Stimulated activated naive CD8-positive, alpha-beta T cell treated with anti-CD3 and anti-CD28 coated beads, Interleukin-15, Interleukin-2, amounts not matched to agents 100 ng/mL and 50 ng/mL, for 24 hours (primary cell): ENCODE measurements around the gene KCNE3.

Experiments
- H3K27ac Mint-ChIP-seq: one replicate; pipeline ENCODE4 v1.8.0; 2021; ENCODE audit warnings: mild to moderate bottlenecking, mixed read lengths
- H3K27me3 Mint-ChIP-seq: one replicate; pipeline ENCODE4 v1.8.0; 2021; ENCODE audit warnings: mixed read lengths
- H3K36me3 Mint-ChIP-seq: one replicate; pipeline ENCODE4 v1.8.0; 2021; ENCODE audit warnings: low read depth, mixed read lengths
- H3K4me1 Mint-ChIP-seq: one replicate; pipeline ENCODE4 v1.8.0; 2021; ENCODE audit warnings: low read depth, mixed read lengths
- H3K4me3 Mint-ChIP-seq: one replicate; pipeline ENCODE4 v1.8.0; 2021; ENCODE audit warnings: mild to moderate bottlenecking, mixed read lengths
- H3K9me3 Mint-ChIP-seq: one replicate; pipeline ENCODE4 v1.8.0; 2021; ENCODE audit warnings: mixed read lengths

The KCNE3 gene, protein sequence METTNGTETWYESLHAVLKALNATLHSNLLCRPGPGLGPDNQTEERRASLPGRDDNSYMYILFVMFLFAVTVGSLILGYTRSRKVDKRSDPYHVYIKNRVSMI

DNA sequence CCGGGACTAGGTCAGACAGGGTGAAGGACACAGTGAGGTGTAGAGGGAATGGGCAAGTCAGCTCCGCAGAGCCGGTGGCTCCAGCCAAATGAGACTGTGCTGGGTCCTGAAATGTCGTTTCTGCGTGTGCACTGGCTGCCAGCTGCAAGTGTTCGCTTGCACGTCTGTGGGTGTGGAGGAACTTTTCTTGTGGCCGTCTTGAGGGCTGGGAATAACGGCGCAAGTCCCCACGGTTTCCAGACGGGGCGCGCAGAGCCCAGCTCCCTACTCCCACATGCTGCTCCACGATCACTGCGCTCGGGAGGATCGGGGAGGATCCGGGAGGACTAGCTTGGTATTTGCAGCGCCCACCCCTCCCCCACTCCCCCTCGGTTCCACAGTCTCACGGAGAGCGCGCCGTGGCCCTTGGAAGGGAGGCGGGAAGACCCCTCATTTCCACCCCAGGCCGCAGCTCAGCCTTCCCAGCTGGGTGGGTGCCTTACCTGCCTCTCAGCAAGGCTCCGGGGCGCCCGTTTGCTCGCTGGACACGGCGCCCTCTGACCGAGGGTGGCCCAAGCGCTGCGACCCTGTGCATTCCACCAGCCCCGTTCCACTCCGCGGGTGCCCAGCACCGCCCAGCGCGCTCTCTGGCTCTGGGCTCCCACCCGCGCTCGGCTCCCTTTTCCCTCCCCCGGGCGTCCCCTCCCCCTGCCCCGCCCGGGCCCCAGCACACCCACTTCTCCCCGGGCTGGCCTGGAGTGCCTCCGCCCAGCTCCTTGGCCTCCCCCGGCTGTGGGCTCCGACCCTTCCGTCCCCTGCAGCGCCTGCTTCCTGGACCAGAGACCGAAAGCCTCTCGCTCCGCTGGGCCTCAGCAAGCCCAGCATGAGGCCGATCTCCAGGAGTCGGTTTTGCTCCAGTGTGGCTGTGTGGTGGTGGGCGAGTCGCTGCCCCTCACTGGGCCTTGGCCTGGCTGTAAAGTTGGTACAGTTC is at the start of gene KCNE3:
KCNE3 (minus strand) TSS at position 634 of the 970 bp plus-strand sequence. CDS start 9,986 bp downstream, outside the sequence.
- H3K4me3 Mint-ChIP-seq = peak within 1 kb of the TSS; percentile 14

DNA sequence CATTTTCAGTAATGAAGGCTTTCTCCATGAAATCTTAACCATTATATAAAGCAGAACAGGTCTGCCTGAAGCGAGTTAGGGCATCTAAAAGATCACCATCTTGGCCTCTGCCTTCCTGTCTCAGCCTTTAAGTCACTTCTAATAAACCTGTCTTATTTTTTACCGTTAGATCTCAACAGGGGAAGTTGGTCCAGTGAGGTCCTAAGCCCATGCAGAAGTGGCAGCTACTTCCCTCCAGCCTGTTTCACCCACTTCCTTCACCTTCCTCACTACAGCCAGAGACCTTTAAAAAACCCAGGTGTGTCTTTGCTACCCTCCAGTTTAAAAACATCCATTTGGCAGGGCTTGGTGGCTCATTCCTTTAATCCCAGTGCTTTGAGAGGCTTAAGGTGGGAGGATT is 40.2 kb upstream of the KCNE3 start:
- Mint-ChIP-seq H3K27me3 (peaks cover 4% of the 10 kb centered on the region), H3K4me1 (no peaks in the 10 kb centered on the region), H3K36me3 (no peaks in the 10 kb centered on the region), H3K4me3 (no peak overlapping the region), H3K9me3 (peaks cover 6% of the 10 kb centered on the region), H3K27ac (no peak overlapping the region)

More for the DNA sequence above, at the start of gene KCNE3:
- Mint-ChIP-seq H3K27ac (no peak within 1 kb of the TSS), H3K9me3 (no peaks in the 10 kb centered on the region), H3K4me1 (peaks cover 12% of the 10 kb centered on the region), H3K27me3 (peaks cover 46% of the 10 kb centered on the region), H3K36me3 (no peaks in the 10 kb centered on the region)

DNA sequence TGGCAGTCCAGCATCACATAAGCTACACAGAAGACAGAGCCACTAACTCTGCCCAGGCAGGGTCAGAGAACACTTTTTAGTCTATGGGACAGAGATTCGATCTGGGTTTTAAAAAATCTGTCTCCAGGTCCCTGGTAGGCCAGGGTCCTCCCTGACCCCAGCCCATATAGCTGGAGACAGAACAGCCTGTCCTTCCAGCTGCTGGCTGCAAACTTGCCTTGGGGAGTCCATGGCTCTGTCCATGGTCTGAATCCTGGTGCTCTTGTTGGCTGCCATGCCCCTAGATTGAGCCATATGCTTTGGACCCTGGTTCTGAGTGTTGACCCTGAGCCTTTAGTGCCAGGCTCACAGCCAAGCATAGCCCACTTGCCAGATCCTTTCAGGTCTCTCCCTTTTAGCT is 39.5 kb upstream of the KCNE3 start:
- Mint-ChIP-seq H3K27me3 (no peaks in the 10 kb centered on the region), H3K27ac (no peak overlapping the region), H3K4me1 (no peaks in the 10 kb centered on the region), H3K36me3 (peaks cover 3% of the 10 kb centered on the region), H3K4me3 (no peak overlapping the region), H3K9me3 (no peaks in the 10 kb centered on the region)

DNA sequence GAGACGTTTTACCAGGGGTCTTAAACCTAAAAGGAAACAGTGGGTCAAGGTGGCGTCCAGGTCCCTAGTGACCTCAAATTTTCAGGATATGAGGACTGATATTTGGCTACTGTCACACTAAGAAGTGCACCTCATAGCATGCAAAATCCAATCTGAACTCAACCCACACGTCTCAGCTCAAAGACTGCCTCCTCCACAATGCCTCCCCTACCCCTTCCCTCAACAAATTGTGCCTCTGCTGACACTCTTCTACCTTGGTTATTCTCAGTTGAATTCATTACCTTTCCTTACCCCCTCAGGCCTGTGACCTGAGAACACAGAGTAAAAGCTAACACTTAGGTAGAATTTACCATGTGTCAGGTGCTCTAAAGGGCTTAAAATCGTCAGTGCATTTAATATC is 38.6 kb upstream of the KCNE3 start:
- Mint-ChIP-seq H3K4me1 (no peaks in the 10 kb centered on the region), H3K36me3 (peaks cover 5% of the 10 kb centered on the region), H3K9me3 (peaks cover 4% of the 10 kb centered on the region), H3K27me3 (no peaks in the 10 kb centered on the region), H3K27ac (no peak overlapping the region), H3K4me3 (no peak overlapping the region)

DNA sequence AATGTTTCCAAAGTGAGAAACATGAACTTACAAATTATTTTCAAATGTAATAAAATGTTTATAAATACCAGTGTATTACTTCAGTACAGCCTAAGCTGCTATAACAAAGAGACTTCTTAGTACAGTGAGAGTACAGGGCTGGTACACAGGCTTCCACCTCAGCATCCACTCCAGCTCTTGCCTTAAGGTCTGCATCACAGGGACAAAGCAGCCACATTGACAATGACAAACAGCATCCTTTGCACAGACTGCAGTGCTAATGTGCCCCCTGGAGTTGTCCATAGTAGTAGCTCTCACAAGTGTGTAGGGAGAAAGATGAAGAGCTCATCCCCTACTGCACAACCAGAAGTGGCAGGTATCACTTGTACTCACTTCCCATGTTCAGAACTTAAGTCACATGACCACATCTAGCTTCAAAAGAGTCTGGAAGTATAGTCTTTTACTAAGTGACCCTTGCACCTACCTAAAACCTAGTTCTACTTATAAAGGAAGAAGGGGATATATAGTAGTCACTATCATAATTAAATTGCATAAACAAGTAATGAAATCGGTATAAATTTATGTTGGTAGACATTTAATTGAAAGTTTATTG is 36.8 kb upstream of the KCNE3 start:
- H3K9me3 Mint-ChIP-seq = peaks cover 4% of the 10 kb centered on the region
- no peak overlapping the region for H3K27ac Mint-ChIP-seq
- H3K27me3 Mint-ChIP-seq = no peaks in the 10 kb centered on the region
- H3K4me1 Mint-ChIP-seq = no peaks in the 10 kb centered on the region
- H3K4me3 Mint-ChIP-seq = no peak overlapping the region
- peaks cover 5% of the 10 kb centered on the region for H3K36me3 Mint-ChIP-seq

DNA sequence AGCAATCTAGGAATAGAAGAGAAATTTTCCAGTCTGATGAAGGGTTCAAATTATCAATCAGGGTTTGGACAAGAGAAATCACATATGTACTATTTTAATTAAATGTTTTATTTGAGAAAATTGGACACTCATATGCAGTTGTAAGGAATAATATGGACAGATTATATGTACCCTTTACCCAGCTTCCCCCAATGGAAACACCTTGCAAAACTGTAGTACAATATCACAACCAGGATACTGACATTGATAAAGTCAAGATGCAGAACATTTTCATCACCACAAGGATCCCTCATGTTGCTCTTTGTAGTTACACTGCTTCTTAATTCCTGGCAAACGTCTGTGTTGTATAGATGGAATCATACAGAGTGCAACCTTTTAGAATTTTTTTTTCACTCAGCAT is 27.6 kb upstream of the KCNE3 start:
- no peaks in the 10 kb centered on the region for H3K27me3 Mint-ChIP-seq
- H3K4me1 Mint-ChIP-seq = peaks cover 23% of the 10 kb centered on the region
- H3K36me3 Mint-ChIP-seq = peaks cover 8% of the 10 kb centered on the region
- H3K9me3 Mint-ChIP-seq = no peaks in the 10 kb centered on the region
- no peak overlapping the region for H3K27ac Mint-ChIP-seq
- no peak overlapping the region for H3K4me3 Mint-ChIP-seq

DNA sequence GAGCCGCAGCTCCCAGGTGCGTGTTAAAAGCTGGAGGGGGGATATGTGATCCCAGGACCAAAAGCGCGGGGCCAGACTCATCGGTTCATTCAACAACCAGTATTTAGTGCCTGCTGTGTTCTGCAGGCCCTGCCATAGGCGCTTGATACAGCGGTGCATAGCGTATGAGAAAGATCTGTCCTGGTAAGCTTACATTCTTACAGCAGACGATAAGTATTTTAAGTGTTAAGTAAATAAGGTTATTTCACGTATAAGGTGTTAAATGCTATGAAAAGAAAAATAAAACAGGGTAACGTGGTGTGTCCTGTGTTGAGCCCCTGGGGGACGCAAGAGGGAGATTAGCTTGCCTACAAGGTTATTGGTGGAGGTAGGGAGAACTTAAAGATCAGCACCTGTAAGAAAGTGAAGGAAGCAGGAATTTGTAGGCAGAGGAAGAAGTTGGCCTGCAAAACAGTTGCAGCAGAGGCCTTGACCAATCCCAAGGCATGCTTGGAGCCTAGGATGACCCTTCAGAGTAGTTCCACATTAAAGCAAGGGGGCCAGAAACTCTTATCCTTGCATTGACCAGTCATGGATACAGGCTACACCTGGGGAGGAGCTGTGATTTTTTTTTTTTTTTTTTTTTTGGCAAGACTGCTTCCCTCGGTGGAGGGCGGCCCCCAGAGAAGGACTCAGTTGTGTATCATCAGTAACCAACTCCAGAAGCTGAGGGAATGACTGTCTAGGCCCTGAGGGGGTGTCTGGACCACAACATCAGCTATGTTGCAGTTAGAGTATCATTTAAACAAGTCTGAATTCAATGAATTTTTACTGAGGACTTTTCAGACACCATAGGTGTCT is 26.7 kb upstream of the KCNE3 start:
- Mint-ChIP-seq H3K27me3 (no peaks in the 10 kb centered on the region), H3K4me1 (peaks cover 23% of the 10 kb centered on the region), H3K4me3 (peak overlapping the region; percentile 77), H3K36me3 (peaks cover 8% of the 10 kb centered on the region), H3K27ac (peak overlapping the region; percentile 45), H3K9me3 (no peaks in the 10 kb centered on the region)

DNA sequence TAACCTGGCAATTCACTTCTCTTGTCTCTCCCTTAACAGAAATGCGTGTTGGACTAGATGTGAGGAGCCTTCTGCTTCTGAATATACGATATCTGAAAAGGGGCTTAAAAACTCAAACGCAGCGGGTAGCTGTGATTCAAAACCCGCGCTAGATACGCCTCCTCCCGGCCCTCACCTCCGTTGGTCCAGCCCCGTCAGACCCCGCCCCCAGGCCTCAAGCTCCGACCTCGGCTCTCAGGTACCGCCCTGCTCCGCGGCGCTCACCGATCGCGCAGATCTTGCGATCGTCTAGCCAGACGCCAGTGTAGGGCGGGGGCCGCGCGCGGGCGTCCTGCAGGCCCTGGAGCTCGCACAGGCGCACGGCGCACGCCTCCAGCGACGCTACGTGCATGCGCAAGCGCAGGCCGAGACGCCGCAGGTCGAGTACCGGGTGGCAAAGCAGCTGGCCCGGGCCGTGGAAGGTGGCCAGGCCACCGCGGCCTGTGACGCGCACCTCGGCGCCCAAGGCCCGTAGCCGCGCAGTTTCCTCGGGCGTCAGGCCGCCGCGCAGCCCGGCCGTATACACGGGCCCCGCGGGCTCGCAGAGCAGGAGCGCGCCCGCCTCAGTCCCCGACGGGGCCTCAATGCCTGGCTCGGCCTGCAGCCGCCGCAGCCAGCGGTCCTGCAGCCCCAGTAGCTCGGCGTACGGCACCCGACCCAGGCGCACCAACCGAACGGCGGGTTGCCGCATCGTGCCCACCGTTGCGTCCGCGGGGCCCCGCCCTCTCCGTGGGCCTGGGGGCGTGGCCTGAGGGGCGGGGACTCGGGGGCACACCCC is 25.8 kb upstream of the KCNE3 start, which contains the start of gene LIPT2:
LIPT2 (minus strand) TSS at position 751 of the 817 bp plus-strand sequence; CDS start at position 730, 21 bp downstream.
- peak within 1 kb of the TSS; percentile 86 for H3K27ac Mint-ChIP-seq
- H3K4me1 Mint-ChIP-seq = peaks cover 23% of the 10 kb centered on the region
- H3K36me3 Mint-ChIP-seq = peaks cover 8% of the 10 kb centered on the region
- H3K4me3 Mint-ChIP-seq = peak within 1 kb of the TSS; percentile 81
- H3K27me3 Mint-ChIP-seq = no peaks in the 10 kb centered on the region
- no peaks in the 10 kb centered on the region for H3K9me3 Mint-ChIP-seq

DNA sequence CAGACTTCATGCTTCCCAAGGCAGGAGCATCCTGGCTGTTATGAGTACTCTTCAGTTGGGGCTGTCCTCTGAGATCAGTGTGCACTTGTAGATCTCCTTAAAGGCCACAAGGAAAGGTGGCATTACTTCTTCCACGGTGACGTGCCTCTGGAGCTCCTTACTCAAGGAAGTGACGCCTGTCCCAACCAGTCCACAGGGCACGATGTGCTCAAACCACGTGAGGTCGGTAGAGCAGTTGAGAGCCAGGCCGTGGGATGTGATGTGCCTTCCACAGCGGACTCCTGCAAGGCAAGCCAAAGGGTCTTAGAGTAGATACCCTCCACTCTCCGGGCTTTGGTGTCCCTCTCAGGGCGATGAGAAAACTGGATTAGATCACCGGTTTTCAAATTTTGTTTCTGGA is 24.7 kb upstream of the KCNE3 start:
- peak overlapping the region; percentile 81 for H3K4me3 Mint-ChIP-seq
- peaks cover 23% of the 10 kb centered on the region for H3K4me1 Mint-ChIP-seq
- H3K27me3 Mint-ChIP-seq = no peaks in the 10 kb centered on the region
- H3K9me3 Mint-ChIP-seq = no peaks in the 10 kb centered on the region
- H3K36me3 Mint-ChIP-seq = peaks cover 1% of the 10 kb centered on the region
- H3K27ac Mint-ChIP-seq = peak overlapping the region; percentile 86

DNA sequence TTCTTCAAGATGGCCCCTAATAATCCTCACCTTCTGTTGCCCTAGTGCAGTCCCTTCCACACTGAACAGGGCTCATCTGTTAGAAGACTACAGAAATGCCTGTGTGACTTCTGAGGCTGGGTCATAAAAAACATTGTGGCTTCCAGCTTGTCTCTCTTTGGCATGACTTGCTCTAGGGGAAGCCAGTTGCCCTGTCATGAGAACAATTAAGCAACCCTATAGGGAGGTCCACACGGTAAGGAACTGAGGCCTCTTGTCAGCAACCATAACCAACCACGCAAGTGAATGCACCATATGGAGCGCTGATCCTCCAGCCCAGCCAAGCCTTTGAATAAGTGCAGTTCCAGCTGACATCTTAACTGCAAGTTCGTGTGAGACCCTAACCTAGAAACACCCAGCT is 23.6 kb upstream of the KCNE3 start:
- peaks cover 23% of the 10 kb centered on the region for H3K4me1 Mint-ChIP-seq
- H3K27me3 Mint-ChIP-seq = no peaks in the 10 kb centered on the region
- no peaks in the 10 kb centered on the region for H3K36me3 Mint-ChIP-seq
- no peak overlapping the region for H3K4me3 Mint-ChIP-seq
- no peaks in the 10 kb centered on the region for H3K9me3 Mint-ChIP-seq
- H3K27ac Mint-ChIP-seq = no peak overlapping the region

DNA sequence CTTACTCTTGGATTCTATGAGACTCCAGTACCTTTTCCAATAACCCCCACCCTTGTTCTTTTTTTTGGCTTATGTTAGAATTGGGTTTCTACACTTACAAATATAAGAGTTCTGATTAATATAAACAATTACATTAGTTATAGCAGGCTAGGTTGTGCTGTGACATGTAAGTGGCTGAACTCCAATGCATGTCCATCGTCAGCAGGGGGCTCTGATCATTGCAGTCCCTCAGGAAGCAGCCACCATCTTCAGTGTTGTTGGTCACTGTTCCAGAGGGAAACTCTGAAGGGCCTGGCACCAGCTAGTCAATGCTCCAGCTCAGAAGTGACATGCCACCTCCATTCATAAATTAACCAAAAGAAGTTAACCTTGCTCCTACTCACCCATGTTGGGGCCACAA is 20.5 kb upstream of the KCNE3 start:
- Mint-ChIP-seq H3K9me3 (no peaks in the 10 kb centered on the region), H3K27ac (no peak overlapping the region), H3K27me3 (no peaks in the 10 kb centered on the region), H3K4me1 (peaks cover 12% of the 10 kb centered on the region), H3K36me3 (no peaks in the 10 kb centered on the region), H3K4me3 (no peak overlapping the region)

DNA sequence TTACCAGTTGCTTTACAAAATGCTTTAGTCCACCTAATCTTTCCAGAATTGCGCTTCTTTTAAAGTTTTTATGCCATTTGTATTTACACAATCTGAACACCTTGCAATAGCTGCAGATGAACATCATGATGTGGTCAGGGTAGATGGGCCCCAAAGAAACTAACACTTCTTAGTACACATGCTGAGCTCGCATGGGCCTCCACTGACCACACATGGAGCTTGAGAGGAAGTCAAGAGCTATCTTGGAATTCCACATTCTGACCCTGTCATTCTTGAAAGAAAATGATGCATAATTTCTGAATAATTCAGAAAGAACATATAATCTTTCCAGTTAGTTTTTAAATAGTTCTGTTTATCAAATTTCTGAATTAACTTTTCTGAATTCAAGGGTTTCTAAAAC is 18.5 kb upstream of the KCNE3 start:
- H3K27me3 Mint-ChIP-seq = no peaks in the 10 kb centered on the region
- no peaks in the 10 kb centered on the region for H3K4me1 Mint-ChIP-seq
- no peaks in the 10 kb centered on the region for H3K9me3 Mint-ChIP-seq
- no peak overlapping the region for H3K4me3 Mint-ChIP-seq
- no peaks in the 10 kb centered on the region for H3K36me3 Mint-ChIP-seq
- no peak overlapping the region for H3K27ac Mint-ChIP-seq

DNA sequence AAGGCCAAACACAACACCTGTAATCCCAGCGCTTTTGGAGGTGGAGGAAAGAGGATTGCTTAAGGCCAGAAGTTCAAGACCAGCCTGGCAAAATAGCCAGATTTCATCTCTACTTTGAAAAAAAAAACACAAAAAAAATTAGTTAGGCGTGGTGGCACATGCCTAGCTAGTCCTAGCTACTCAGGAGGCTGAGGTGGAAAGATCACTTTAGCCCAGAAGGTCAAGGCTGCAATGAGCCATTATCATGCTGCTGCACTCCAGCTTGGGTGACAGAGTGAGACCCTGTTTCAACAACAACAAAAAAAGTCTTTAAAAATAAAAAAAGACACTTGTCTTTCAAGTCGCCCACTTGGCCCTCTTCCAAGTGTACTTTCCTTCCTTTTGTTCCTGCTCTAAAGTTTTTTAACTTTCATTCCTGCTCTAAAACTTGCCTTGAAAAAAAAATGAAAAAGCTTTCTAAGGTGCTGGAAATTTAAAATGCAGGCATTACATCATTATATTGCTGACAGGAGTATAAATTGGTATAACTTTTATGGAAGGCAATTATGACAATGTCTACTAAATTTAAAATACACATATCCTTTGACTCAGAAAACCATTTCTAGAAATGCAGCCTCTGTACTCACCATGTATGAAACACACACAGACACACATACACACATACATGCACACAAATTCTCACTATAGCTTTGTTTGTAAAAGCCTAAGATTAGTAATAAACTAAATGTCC is 13.5 kb upstream of the KCNE3 start:
- H3K36me3 Mint-ChIP-seq = no peaks in the 10 kb centered on the region
- H3K4me3 Mint-ChIP-seq = no peak overlapping the region
- H3K27ac Mint-ChIP-seq = no peak overlapping the region
- no peaks in the 10 kb centered on the region for H3K27me3 Mint-ChIP-seq
- no peaks in the 10 kb centered on the region for H3K9me3 Mint-ChIP-seq
- no peaks in the 10 kb centered on the region for H3K4me1 Mint-ChIP-seq
